Peyer's patch (tissue), 4 donors: Measurements from ENCODE around the gene HEXD.

ENCODE experiments used
- CTCF ChIP-seq, 6 experiments: fragments of 450-650 bp in 4 of 6; fragments of 200-600 bp in 2 of 6; sonication (generic) in 1 of 6; IDR thresholded peaks; one replicate each; pipeline ENCODE4 v1.5.1; 2017 to 2019; ENCODE audit warnings: antibody characterized with exemption in 6 of 6, mild to moderate bottlenecking in 3 of 6, moderate library complexity in 1 of 6
- POLR2A ChIP-seq, 2 donors: fragments of 450-650 bp; IDR thresholded peaks; one replicate each; pipeline ENCODE4 v1.5.1; 2017; ENCODE audit warnings: antibody characterized with exemption in 2 of 2, mild to moderate bottlenecking in 2 of 2, moderate library complexity in 2 of 2

- no peak for TF ChIP-seq CTCF (IDR thresholded peaks at IDR 0.05)
- no peak for TF ChIP-seq POLR2A (IDR thresholded peaks at IDR 0.05)
Measured at GRCh38 chr17:82391496-82392066, 26.6 kb upstream of the HEXD start.
